ENCODE measurements around the gene MIF4GD.

The MIF4GD gene

DNA sequence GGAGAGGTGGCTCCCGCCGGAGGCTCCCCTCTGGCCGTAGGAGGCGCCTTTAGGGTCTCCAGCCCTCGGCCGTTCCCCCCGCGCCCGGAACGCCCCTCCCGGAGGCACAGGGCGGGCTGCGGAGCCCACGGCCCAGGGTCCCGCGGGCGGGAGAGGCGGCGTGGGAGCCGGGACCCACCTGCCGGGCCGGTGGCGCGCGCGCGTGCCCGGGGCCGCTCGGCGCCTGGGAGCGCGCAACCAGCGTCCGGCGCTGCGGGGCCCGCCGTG, at the start of gene MIF4GD:
Gene MIF4GD (minus strand): TSS at position 266 of the 267 bp plus-strand sequence. CDS start 1,036 bp downstream, outside the sequence.
- peak within 1 kb of the TSS; percentile 89 for H3K4me3 Mint-ChIP-seq

DNA sequence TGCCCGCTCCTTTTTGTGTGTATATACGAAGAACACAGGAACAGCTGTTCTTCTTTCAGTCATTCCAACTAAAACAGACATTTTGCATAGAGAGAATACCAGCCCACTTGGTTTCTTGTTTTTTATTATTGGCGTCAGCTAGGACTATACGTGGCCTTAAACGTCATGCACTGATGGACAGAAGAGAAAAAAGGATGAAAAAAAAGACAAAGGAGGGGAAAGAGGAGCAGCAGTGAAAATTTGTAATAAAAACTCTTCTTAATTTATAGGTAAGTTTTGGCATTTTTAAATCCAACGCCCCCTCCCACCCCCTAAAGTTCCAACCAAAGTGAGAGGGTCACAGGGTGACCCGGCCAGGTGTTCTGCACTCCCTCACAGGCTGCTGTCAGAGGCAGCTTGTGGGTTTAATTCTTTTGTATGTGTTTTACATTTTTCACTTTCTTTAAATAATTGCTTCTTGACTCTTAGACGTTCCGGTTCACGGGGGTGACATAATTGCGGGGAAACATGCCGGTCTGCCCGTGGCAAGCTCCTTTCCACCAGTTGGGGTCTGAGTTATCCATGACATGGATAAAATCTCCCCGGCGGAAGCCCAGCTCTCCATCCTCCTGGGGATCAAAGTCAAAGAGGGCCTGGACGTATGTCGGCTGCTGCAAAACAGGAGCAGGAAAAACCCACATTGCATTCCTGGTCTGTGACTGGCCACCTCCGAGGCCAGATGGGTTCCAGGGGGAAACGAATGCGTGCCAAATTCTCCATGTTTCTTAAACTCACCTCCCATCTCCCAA, 49.1 kb upstream of the MIF4GD start:
- Mint-ChIP-seq H3K4me1 (ENCODE audit: low read depth) (peaks cover 13% of the 10 kb centered on the region), H3K36me3 (ENCODE audit: low read depth) (peaks cover 31% of the 10 kb centered on the region), H3K4me3 (no peak overlapping the region), H3K9me3 (no peaks in the 10 kb centered on the region), H3K27me3 (ENCODE audit: low read depth) (no peaks in the 10 kb centered on the region), H3K27ac (no peak overlapping the region)

More for the DNA sequence above, at the start of gene MIF4GD:
- H3K9me3 Mint-ChIP-seq: no peaks in the 10 kb centered on the region
- H3K4me1 Mint-ChIP-seq (ENCODE audit: low read depth): peaks cover 30% of the 10 kb centered on the region
- peaks cover 9% of the 10 kb centered on the region for H3K36me3 Mint-ChIP-seq (ENCODE audit: low read depth)
- H3K27ac Mint-ChIP-seq: peak within 1 kb of the TSS; percentile 88
- H3K27me3 Mint-ChIP-seq (ENCODE audit: low read depth): no peaks in the 10 kb centered on the region

DNA sequence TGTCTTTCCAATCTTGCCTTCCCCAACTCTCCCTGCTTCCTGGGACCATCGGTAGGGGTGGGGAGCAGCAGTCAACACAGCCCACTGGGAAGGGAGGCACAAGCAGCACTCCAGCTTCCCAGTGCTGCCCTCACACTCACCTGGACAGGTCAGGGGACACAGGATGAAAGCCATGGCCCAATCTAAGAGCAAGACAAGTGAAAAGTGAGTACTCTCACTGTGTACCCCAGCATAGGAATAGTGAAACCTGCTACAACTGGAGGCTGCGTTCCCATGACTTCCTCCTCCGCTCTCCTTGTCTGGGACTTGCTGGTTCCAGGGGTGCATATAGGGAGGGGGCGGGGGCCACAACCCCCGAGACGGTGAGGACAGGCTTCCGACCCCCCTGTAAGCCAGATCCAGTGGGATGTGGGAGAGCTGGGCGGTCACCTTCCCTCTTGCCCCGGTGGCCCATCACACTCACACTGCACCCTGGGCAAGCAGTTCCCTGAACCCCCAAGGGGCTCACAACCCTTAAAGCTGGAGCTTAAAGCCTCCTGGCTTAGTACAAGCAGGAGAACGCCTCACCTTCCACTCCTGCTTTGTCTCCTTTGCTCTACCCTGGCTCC, 47.7 kb upstream of the MIF4GD start:
- Mint-ChIP-seq H3K4me1 (ENCODE audit: low read depth) (peaks cover 15% of the 10 kb centered on the region), H3K4me3 (no peak overlapping the region), H3K36me3 (ENCODE audit: low read depth) (peaks cover 30% of the 10 kb centered on the region), H3K27ac (no peak overlapping the region), H3K27me3 (ENCODE audit: low read depth) (no peaks in the 10 kb centered on the region), H3K9me3 (no peaks in the 10 kb centered on the region)

GRCh38 chr17:75318211-75318610, 47.2 kb upstream of the MIF4GD start:
- H3K27me3 Mint-ChIP-seq (ENCODE audit: low read depth): no peaks in the 10 kb centered on the region
- peaks cover 13% of the 10 kb centered on the region for H3K4me1 Mint-ChIP-seq (ENCODE audit: low read depth)
- H3K27ac Mint-ChIP-seq: no peak overlapping the region
- no peaks in the 10 kb centered on the region for H3K9me3 Mint-ChIP-seq
- no peak overlapping the region for H3K4me3 Mint-ChIP-seq
- H3K36me3 Mint-ChIP-seq (ENCODE audit: low read depth): peaks cover 28% of the 10 kb centered on the region

- peaks cover 11% of the 10 kb centered on the region for H3K4me1 Mint-ChIP-seq (ENCODE audit: low read depth)
- no peaks in the 10 kb centered on the region for H3K27me3 Mint-ChIP-seq (ENCODE audit: low read depth)
- H3K4me3 Mint-ChIP-seq: no peak overlapping the region
- no peaks in the 10 kb centered on the region for H3K9me3 Mint-ChIP-seq
- H3K27ac Mint-ChIP-seq: peak overlapping the region; percentile 15
- peaks cover 25% of the 10 kb centered on the region for H3K36me3 Mint-ChIP-seq (ENCODE audit: low read depth)
These were observed 46.6 kb upstream of the MIF4GD start for GRCh38 chr17:75317671-75318070.

GRCh38 chr17:75316253-75316652, 45.2 kb upstream of the MIF4GD start:
- H3K27me3 Mint-ChIP-seq (ENCODE audit: low read depth): no peaks in the 10 kb centered on the region
- H3K27ac Mint-ChIP-seq: no peak overlapping the region
- peaks cover 19% of the 10 kb centered on the region for H3K36me3 Mint-ChIP-seq (ENCODE audit: low read depth)
- peaks cover 13% of the 10 kb centered on the region for H3K4me1 Mint-ChIP-seq (ENCODE audit: low read depth)
- H3K9me3 Mint-ChIP-seq: no peaks in the 10 kb centered on the region
- no peak overlapping the region for H3K4me3 Mint-ChIP-seq

GRCh38 chr17:75315541-75316243, 44.7 kb upstream of the MIF4GD start:
- Mint-ChIP-seq H3K9me3 (no peaks in the 10 kb centered on the region), H3K27me3 (ENCODE audit: low read depth) (no peaks in the 10 kb centered on the region), H3K27ac (no peak overlapping the region), H3K4me3 (no peak overlapping the region), H3K36me3 (ENCODE audit: low read depth) (peaks cover 15% of the 10 kb centered on the region), H3K4me1 (ENCODE audit: low read depth) (peaks cover 13% of the 10 kb centered on the region)

GRCh38 chr17:75313941-75314551, 43.0 kb upstream of the MIF4GD start:
- peaks cover 6% of the 10 kb centered on the region for H3K36me3 Mint-ChIP-seq (ENCODE audit: low read depth)
- H3K4me1 Mint-ChIP-seq (ENCODE audit: low read depth): peaks cover 13% of the 10 kb centered on the region
- no peaks in the 10 kb centered on the region for H3K9me3 Mint-ChIP-seq
- H3K27ac Mint-ChIP-seq: peak overlapping the region; percentile 59
- H3K27me3 Mint-ChIP-seq (ENCODE audit: low read depth): no peaks in the 10 kb centered on the region
- H3K4me3 Mint-ChIP-seq: no peak overlapping the region

- H3K27ac Mint-ChIP-seq: peak overlapping the region; percentile 38
- H3K4me3 Mint-ChIP-seq: no peak overlapping the region
- no peaks in the 10 kb centered on the region for H3K27me3 Mint-ChIP-seq (ENCODE audit: low read depth)
- H3K36me3 Mint-ChIP-seq (ENCODE audit: low read depth): peaks cover 2% of the 10 kb centered on the region
- H3K9me3 Mint-ChIP-seq: no peaks in the 10 kb centered on the region
- H3K4me1 Mint-ChIP-seq (ENCODE audit: low read depth): peaks cover 6% of the 10 kb centered on the region
These were observed 38.0 kb upstream of the MIF4GD start for GRCh38 chr17:75308732-75309629.

DNA sequence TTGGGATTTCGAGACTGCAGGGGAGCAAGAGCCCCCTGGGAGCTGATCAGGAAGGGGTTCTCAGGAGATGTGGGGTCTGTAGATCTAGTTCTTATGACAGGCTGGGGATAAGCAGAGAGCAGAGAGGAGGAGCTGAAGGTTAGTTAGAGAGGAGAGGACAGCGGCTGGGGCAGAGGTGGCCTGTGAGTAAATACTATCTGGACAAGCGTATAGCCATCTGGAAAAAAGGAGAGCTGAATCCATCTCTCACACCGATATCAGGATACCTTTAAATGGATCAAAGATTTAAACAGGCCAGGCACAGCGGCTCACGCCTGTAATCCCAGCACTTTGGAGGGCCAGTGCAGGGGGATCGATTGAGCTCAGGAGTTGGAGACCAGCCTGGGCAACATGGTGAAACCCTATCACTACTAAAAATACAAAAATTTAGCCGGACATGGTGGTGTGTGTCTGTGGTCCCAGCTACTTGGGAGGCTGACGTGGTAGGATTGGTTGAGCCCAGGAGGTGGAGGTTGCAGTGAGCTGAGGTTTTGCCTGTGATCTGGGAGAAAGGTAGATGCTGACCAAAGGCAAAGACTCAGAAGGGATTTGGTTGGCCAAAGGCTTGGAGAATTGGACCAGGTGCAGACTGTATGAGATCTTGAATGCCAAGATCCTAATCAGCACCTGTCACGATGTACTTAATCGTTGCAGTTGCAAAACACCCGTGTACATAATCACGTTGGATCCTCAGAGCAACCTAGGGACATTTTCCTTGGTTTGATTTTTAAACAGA, 37.1 kb upstream of the MIF4GD start:
- no peak overlapping the region for H3K4me3 Mint-ChIP-seq
- peaks cover 3% of the 10 kb centered on the region for H3K4me1 Mint-ChIP-seq (ENCODE audit: low read depth)
- no peaks in the 10 kb centered on the region for H3K9me3 Mint-ChIP-seq
- H3K27ac Mint-ChIP-seq: no peak overlapping the region
- H3K36me3 Mint-ChIP-seq (ENCODE audit: low read depth): no peaks in the 10 kb centered on the region
- H3K27me3 Mint-ChIP-seq (ENCODE audit: low read depth): no peaks in the 10 kb centered on the region

DNA sequence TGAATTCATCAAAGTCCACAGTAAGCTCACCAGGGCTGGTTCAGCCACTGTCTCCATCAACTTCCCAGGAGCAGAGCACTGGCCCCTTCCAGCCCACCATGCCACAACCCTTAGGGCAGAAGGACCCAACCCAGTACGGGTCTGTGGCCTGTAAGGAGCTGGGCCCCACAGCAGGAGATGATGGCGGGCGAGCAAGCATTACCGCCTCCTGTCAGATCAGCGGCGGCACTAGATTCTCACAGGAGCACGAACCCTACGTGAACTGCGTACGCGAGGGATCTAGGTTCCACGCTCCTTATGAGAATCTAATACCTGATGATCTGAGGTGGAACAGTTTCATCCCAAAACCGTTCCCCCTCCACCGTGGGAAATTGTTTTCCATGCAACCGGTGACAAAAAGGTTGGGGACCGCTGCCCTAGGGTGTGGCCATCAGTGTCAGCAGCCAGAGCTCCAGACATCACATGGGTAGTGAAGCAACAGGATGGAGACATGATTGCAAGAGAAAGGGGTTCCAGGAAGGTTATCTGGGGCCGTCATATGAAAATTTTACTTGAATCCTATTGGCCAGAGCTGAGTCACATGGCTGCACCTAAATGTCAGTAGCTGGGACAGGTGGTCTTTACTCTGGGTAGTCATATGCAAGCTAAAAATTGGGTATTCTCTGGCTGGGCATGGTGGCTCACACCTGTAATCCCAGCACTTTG, 30.6 kb upstream of the MIF4GD start:
- Mint-ChIP-seq H3K27ac (no peak overlapping the region), H3K4me3 (no peak overlapping the region), H3K27me3 (ENCODE audit: low read depth) (no peaks in the 10 kb centered on the region), H3K4me1 (ENCODE audit: low read depth) (peaks cover 9% of the 10 kb centered on the region), H3K9me3 (no peaks in the 10 kb centered on the region), H3K36me3 (ENCODE audit: low read depth) (peaks cover 2% of the 10 kb centered on the region)

DNA sequence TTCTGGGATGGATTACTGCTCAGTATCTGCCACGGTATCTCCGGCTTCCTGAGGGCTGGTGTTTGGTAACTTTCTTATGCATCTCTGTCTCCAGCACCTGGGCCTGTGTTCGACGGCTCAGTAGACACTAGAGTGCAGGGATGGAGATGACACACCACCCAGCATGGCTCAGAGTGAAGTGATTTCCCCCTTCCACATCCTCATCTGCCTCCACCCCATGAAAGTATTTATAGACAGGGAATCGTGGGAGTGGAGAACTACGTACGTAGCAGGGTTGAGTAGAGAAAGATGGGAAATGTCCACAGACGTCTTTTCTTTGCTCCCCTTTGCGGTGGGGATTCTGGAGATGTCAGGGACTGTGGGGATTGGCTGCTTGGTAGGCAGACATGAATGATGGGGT, 30.0 kb upstream of the MIF4GD start:
- H3K4me3 Mint-ChIP-seq: no peak overlapping the region
- H3K36me3 Mint-ChIP-seq (ENCODE audit: low read depth): peaks cover 2% of the 10 kb centered on the region
- no peaks in the 10 kb centered on the region for H3K27me3 Mint-ChIP-seq (ENCODE audit: low read depth)
- H3K27ac Mint-ChIP-seq: peak overlapping the region; percentile 24
- H3K4me1 Mint-ChIP-seq (ENCODE audit: low read depth): peaks cover 12% of the 10 kb centered on the region
- H3K9me3 Mint-ChIP-seq: no peaks in the 10 kb centered on the region

- H3K9me3 Mint-ChIP-seq: no peaks in the 10 kb centered on the region
- H3K27me3 Mint-ChIP-seq (ENCODE audit: low read depth): no peaks in the 10 kb centered on the region
- no peak overlapping the region for H3K4me3 Mint-ChIP-seq
- H3K36me3 Mint-ChIP-seq (ENCODE audit: low read depth): peaks cover 3% of the 10 kb centered on the region
- H3K4me1 Mint-ChIP-seq (ENCODE audit: low read depth): peaks cover 20% of the 10 kb centered on the region
- no peak overlapping the region for H3K27ac Mint-ChIP-seq
These were observed 29.2 kb upstream of the MIF4GD start for GRCh38 chr17:75300280-75300679.

Data from T-helper 1 cell treated with Interleukin-12 subunit alpha and Interleukin-12 subunit beta and Interleukin-4 antibody, amounts not matched to agents 30 μg/mL and 1 μg/mL, for 36 hours (primary cell).